ELF-1 (cell line): ENCODE results near the gene ERFL.

ENCODE experiments used
- DNase-seq: peaks from one replicate; pipeline ENCODE4 v3.0.0-alpha.2; 2016; ENCODE audit warnings: low read depth, low spot score

Gene ERFL

GRCh38 chr19:41897820-41898219, 30.4 kb downstream of the ERFL start:
- no peak for DNase-seq

GRCh38 chr19:41897181-41897580, 31.1 kb downstream of the ERFL start:
- DNase-seq = no peak

DNA sequence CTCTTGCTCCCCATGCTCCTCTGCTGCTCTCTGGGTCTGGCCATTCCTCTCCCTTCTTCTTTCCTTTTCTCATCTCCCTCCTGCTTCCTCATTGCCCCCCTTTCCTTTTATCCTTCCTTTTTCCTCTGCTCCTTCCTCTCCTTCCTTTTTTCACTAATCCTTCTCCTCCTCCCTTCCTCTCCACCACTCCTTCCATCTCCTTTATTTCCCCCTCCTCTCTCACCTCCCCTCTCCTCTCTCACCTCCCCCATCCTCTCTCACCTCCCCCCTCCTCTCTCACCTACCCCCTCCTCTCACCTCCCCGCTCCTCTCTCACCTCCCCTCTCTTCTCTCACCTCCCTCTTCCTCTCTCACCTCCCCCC, 31.7 kb downstream of the ERFL start:
- DNase-seq = no peak

- no peak for DNase-seq
These were observed 32.3 kb downstream of the ERFL start for GRCh38 chr19:41895745-41896580.

- DNase-seq = no peak
These were observed 33.9 kb downstream of the ERFL start for GRCh38 chr19:41894350-41894749.

DNA sequence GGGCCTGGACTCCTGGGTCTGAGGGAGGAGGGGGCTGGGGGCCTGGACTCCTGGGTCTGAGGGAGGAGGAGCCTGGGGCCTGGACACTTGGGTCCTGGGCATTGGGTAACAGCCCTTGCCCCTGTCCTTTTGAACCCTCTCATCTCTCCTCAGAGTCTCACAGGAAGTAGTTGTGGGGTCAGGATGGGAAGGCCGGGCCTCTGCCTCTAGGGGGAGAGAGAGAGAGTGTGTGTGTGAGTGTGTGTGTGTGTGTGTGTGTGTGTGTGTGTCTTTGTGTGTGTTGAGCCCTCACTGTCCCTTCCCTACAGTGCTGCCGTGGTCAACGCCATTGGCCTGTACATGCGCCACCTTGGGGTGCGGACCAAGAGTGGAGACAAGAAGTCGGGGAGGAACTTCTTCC, 34.4 kb downstream of the ERFL start:
- peak; percentile 47 for DNase-seq

DNA sequence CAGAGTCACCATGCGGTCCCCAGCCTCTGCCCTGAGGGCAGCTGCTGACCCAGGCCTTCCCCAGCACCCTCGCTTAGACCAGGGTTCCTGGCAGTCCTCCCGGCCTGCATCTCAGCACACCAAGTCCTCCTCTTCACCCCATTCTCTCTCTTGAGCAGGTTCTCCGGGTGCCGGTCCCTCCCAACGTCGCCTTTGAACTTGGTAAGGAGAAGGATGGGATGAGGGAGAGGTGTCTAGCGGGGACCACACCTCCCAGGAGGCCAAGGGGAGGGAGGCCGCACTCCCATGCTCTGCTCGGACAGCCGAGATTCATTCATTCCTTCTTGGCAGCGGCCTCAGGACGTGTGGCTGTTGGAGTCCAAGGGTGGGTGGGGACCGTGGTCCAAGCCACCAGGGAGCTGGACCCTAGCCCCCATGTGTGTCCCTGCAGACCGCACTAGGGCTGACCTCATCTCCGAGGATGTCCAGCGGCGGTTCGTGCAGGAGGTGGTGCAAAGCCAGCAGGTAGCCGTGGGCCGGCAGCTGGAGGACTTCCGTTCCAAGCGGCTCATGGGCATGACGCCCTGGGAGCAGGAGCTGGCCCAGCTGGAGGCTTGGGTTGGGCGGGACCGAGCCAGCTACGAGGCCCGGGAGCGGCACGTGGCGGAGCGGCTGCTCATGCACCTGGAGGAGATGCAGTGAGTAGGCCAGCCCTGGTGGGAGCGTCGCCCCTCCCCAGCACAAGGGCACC, 35.9 kb downstream of the ERFL start:
- DNase-seq = no peak

DNA sequence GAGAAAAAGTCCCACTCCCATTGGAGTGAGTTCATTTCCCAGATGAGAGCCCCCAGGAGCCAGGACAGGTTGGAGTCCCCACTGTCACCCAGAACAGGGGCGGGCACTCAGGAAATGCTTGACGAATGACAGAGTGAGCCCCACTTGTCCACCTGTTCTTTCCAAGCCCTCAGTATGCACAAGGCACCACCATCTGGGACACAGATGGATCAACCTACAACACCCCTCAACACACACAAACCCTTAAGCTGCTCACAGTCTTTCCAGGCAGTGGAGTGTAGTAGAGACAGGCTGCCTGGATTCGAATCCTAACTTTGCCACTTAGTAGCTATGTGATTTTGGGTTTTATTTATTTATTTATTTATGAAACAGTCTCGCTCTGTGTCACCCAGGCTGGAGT, 37.3 kb downstream of the ERFL start:
- no peak for DNase-seq

- no peak for DNase-seq
These were observed 38.4 kb downstream of the ERFL start for GRCh38 chr19:41889896-41890295.

- DNase-seq = no peak
These were observed 39.3 kb downstream of the ERFL start for GRCh38 chr19:41888926-41889325.

- peak; percentile 80 for DNase-seq
These were observed 40.4 kb downstream of the ERFL start for GRCh38 chr19:41887711-41888382.

DNA sequence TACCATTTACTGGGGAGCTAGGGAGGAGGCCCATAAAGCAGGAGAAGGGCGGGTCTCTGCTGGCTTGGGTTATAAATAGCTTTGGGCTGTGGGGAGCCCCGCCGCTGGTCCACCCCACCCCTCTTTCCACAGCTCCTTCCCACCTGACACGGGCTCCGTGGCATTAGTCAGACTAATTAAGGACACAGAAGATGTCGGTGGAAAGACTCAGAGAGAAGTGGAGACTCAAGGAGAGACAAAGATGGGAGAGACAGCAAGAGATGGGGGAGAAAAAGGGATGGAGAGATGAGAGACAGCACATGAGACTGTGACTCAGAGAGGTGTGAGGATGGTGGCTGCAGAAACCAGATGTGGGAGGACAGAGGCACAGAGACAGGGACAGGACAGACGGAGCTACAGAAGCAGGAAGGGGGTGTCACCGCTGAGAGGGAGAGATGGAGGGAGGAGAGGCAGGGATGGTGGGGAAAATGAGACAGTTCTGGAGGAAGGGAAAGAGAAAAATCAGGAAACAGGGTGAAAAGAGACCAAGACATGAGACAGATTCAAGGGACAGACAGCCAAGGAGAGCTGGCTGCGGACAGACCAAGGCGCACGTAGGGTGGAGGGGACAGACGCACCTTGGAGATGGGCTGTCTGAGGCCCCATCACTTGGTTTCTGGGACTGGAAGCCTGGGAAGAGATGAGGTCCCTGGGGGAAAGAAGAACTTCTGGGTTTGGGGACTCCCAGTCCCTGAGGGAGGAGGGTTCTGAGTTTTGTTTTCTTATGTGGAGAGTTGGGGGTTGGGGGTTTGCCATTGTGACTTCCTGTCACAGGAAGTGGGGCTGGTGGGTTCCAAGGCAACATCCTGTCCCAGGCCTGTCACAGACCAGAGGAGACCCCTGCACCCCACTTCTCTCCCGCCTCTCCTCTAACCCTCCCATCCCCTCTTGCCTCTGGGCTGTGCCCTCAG, 41.2 kb downstream of the ERFL start:
- no peak for DNase-seq

GRCh38 chr19:41883821-41884733, 44.2 kb downstream of the ERFL start:
- peak; percentile 98 for DNase-seq

DNA sequence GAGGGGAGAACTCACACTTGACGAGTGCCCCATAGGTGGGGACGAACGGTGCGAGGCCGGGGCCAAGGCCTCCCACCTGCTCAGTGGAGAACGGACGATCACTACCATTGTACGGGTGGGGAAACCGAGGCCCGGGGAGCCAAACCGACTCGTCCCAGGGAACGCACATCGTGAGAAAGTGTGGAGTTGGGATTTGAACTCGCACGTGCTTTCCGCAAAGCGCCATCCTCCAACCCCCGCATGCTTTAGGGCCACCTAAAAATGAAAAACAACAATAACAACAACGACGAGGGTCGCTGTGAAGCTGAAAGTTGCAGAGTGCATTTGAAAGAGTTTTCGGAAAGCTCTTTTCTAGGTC, 44.8 kb downstream of the ERFL start:
- DNase-seq = no peak

- DNase-seq = no peak
These were observed 45.4 kb downstream of the ERFL start, which contains the start of gene ARHGEF1 for GRCh38 chr19:41882568-41883462. Gene ARHGEF1 (plus strand): TSS chr19:41883184. CDS start chr19:41888083, 4,899 bp downstream.

DNA sequence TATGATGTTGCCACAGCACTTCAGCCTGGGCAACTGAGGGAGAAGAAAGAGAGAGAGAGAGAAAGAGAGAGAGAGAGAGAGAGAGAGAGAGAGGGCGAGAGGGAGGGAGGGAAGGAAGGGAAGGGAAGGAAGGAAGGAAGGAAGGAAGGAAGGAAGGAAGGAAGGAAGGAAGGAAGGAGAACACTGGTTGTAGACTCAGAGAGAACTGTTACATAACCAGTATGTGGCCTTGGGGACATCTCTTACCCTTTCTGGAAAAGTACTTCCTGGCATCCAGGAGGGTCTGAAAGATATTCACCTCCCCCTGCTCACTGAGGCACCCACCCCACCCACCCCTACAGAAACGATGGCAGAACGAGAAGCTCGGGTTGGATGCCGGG, 47.9 kb downstream of the ERFL start:
- no peak for DNase-seq

DNA sequence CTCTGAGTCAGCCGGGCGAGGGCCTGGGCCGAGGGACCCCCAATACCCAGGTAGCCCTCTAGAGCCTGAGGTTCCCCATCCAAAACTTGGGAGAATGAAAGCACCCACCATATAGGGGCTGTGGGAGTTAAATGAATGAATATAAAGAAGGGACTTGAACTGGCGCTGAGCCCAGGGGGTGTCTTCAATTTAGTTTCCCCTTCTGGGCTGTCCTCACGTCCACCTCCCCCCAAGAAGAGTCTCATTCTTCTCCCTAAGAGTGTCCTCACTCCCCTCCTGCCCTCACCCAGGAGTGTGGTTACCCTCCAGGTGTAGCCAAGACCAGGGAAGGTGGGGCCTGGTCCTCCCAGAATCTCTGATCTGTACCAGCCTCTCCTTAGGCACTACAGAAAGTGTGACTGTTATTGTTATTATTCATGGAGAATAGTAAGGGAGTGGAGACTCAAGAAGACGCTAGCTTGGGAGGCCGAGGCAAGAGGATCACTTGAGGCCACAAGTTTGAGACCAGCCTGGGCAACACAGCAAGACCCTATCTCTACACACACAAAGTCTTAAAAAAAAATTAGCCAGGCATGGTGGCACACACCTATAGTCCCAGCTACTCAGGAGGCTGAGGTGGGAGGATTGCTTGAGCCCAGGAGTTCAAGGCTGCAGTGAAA, 48.5 kb downstream of the ERFL start:
- no peak for DNase-seq

GRCh38 chr19:41879080-41879479, 49.2 kb downstream of the ERFL start:
- DNase-seq = no peak
